GM10847 (cell line): ENCODE results near the gene TXNDC5.

ENCODE experiments used
- POLR2A ChIP-seq: IDR thresholded peaks from 2 replicates; pipeline ENCODE4 v1.6.1; 2011; ENCODE audit not compliant: insufficient read length; ENCODE audit errors: extremely low read depth

TXNDC5 gene

DNA sequence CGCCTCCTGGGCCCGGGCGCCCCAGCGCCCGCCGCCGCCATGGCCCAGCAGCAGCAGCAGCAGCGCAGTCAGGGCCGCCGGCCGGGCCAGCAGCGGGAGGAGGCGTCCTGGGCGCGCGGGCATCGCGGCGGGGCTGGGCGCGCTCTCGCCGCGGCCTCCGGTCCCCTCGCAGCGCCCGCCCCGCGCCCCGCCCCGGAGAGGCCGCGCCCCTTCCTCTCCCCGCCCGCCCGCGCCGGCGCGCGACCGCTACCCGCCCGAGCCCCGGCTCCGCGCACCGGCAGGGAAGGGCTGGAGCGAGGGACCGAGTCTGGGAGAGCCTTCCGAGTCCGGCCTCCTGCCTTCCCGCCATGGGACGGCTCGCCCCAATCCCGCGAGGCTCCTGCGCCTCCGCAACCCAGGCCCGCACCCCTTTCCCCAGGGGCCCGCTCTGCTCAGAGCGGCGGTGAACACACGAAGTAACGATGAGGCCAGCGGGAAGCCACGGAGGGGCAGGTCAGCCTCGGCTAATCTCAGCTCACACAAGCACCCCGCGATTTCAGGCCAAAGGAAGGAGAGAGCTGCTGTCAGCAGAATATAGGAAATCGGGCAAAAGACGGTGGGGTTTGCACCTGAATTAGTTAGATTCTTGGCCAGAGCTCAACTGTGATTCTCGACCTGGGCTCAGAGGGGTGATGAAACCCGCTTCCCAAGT is at the start of gene TXNDC5:
Gene TXNDC5, minus strand, starts transcription at position 135 of the 691 bp plus-strand sequence. Its CDS starts 12 bp downstream, at position 123.
- TF ChIP-seq POLR2A: peak; percentile 89

DNA sequence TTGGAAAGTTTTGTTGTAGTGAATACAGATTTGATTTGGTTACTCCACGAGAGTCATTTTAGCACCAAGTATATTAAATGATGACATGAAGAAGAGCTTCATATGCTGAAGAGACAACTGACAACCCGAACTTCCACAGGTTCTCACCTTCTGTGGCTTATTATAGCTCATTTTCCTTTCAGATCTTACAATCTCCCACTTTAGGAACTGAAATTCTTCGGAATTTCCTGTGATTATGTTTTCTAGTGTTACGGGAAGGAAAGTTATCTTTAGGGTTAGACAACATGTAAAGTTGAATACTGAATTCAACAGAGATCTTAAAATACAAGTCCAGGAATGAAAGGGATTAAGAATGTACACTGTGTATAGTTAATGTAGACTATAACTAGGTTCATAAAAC is 49.6 kb upstream of the TXNDC5 start:
- no peak for TF ChIP-seq POLR2A

DNA sequence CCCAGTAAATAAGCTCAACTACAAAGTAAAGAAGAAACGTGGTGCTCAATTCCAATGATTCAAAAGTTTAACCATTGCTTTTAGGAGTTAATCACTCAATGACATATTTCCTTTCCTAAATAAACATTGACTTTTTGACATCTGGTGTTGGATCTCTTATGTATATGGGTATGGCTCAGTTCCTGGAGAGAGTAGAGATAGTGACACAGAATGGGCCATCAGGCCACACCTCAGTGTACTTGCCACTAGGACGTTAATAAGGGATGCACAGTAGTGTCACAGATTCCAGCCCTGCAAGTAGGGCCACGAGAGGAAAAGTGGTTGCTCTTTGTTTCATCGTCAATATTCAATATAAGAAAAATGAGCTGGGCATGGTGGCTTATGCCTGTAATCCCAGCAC is 48.9 kb upstream of the TXNDC5 start:
- TF ChIP-seq POLR2A: no peak

DNA sequence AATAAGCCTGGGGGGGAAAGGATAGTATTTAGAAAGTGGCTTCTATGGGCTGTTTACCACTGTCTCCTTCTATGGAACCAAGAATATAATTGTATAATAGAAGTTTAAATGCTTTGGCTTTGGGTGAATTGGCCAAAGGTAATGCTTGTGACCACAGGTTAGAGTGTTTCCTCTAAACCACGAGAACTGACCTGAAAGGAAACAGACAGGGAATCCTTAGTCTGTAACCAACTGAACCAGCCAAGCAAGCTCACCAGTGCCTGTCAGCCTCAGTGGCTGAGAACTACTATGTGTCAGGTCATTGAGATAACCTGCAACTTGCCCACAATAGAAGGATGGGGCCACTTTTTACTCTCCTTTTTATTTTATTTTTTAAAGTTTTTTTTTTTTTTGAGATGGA is 47.9 kb upstream of the TXNDC5 start:
- no peak for TF ChIP-seq POLR2A

DNA sequence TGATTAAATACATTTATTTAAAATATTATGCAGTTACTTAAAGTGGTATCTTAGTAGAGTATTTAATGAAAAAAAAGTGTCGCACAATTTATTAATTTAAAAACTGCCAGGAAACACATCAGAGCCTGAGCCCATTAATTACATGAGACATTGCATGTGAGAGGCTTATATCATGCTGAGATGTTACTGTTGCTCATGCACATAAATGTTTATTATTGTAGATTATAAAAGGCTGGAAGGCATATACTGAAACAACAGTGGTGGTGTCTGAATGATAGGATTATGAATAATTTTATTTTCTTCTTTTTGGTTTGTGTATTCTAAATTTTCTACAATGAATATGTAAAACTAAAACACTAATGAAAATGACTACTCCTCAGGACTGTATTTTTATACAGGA is 45.7 kb upstream of the TXNDC5 start:
- TF ChIP-seq POLR2A: no peak

DNA sequence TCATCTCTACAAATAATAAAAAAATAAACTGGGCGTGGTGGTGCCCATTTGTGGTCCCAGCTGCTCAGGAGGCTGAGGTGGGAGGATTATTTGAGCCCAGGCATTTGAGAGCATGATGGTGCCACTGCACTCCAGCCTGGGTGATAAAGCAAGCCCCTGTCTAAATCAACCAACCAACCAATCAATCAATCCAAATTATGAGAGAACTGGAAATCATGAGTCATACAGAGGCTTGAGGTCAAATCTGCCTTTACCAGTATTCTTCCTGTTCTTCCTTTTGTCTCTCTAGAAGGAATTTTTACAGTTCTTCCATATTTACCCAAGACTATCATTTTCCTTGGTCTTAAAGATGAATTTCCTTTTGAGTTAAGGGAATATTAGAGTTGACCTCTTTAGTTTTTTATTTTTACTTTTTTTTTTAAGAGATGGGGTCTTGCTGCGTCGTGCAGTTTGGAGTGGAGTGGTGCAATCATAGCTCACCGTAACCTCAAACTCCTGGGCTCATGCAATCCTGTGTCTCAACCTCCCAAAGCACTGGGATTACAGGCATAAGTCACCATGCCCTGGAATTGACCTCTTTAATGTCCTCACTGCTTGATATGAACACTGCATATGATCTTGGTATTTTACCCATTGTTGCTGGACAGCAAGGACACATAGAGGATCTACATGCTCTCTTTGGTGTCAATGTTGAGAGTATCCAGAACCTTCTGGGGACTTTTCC is 44.1 kb upstream of the TXNDC5 start:
- no peak for TF ChIP-seq POLR2A

DNA sequence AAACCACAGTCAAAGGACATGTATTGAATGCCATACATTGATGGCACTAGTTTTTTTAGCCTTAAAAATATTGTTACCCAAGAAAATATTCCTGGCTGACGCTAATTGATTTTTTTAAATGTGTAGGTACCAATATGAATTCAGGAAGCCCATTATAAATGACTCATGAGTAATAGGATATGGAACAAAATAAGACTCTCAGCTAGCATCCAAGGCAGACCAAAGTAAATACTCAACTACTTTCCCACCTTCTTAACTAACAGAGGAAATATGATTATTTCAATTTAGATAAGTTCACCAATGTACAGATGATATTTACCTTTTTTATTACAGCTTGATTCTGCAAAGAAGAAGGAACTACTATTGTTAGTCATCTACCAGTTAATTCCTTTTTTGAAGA is 43.2 kb upstream of the TXNDC5 start:
- no peak for TF ChIP-seq POLR2A

DNA sequence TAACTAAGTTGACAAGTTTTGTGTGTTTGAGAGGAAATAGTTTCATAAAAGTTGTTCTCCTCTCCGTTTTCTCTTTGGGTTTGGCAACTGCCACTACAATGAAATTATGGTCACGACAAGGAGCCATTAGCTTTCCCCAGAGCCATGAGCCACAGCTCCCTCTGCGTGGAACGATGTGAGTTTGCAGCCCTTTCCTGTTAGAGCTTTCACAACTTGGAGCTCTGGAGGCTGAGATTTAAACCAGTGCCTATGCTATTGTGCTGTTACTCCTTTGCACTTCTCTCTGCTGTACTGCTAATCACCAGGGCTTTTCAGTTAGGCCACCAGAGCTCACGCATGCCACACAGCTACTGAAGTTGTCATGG is 29.3 kb upstream of the TXNDC5 start:
- TF ChIP-seq POLR2A: no peak

DNA sequence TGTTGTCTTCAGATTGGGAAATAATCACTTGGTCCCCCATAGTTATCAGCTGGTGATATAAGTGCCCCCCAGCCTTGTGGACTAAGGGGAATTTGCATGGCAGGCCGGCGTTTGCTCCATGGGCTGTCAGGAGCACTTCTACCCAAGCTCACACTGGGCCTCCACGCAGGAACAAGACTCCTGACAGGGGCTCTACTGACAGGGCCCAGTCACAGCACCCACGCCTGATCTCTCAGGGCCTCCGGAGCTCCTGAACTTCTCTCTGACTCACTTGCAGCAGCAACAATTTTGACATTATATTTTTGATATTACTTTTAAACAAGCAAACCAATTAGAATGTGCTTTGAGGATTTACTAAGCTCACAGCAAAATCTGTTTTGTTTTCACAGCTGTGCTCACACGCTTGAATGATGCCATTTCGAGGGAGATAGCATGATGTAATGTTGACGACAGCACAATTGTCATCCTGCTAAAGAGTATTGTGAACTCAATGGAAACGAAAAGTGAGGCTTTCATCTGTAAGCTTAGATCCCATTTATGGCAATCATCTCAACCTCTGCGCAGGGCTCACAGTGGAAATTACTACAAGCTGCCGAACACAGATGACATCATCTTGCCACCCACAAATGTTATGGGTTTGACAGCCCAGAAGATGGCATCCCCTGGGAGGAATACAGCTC is 28.7 kb upstream of the TXNDC5 start:
- no peak for TF ChIP-seq POLR2A

DNA sequence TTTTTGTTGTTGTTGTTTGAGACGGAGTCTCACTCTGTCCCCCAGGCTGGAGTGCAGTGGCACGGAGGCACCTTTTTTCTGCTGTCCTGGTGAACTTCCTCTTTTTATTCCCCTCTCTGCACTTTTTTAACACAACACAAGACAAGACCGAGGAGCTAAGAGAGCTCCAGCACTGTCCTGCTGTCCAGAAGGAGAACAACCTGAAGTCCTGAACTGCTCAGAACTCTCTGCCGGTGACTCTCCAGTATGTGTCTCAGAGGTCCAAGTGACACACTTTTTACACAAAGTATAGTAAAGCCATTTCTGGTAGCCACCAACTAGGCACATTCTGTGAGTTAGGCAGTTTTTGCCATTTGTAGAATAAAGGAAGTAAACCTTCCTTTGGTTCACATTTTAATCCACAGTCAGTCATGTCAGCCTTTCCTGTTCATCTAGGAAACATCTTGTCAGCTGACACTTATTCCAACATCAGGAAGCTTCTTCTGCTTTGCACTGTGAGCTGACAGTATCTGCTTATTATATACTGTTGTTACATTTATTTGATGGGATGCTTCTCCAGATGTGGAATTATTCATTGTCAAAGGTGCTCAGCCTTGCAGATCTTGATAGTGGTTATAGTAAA is 28.1 kb upstream of the TXNDC5 start:
- no peak for TF ChIP-seq POLR2A

DNA sequence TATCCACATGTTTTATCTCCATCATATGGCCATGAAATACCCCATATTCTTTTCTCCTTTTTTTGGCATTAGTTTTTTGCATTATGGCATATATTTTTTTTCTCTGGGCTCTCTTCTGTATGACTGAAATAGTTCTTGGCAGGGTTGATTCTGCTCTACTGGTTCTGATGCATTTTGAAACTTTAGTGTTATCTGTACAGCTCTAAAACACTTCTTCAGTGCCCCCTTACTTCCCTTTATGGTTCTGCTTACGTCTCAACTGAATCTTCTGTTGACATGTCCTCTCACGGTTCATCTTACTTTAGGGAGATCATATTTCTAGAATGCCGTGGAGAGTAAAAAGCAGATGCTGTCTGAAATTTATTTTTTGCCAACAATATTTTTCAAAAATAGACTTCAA is 23.2 kb upstream of the TXNDC5 start:
- no peak for TF ChIP-seq POLR2A

DNA sequence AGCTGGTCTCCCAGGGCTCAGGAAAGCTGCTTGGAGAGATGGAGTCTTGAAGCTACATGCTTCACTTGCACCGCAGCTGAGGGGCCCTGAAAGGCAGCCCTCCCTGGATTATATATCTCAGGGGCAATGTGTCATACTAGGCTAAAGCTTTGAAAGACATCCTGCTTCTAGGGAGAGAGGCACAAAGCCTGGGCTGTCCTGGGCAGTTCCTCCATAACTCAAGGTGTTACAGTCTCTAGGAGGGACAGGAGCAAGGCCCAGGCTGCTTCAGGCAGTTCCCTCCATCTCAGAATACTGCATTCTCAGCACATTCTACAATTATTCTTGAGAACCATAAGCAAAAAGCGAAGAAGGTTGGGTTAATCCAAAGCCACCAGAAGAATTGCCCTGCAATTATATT is 22.0 kb upstream of the TXNDC5 start:
- TF ChIP-seq POLR2A: no peak

DNA sequence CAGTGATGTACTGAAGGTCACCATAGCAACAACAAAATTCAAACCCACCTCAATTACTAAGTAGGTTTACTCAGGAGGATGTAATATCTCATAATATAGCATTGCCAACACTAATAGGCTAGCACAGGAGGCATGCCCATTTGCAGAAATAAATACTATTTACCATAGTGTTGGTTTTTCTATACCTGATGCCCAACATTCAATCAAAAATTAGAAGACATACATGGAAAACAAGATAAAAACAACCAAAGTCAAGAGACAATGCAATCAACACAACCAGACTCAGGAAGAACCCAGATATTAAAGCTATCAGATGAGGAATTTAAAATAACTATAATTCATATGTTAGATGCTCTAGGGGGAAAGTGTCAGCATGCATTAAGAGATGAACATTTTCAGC is 14.3 kb upstream of the TXNDC5 start:
- TF ChIP-seq POLR2A: no peak

DNA sequence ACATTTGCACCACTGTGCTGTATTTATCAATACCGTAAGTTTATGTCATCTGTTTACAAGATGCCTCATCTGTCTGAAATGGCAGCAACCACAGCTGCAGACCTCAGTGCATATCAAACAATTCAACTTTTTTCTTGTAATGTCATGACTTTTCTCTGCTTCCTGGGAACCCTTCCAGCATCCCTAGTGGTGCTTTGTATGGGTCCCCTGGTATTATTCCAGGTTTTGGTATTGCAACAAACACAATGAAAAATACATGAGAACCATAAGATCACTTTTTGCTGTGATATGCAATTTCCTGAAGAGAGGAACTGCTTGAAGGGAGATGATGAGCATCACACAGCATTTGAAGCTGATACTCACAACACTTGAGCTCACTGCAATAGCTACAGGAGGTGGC is 12.0 kb upstream of the TXNDC5 start:
- no peak for TF ChIP-seq POLR2A

DNA sequence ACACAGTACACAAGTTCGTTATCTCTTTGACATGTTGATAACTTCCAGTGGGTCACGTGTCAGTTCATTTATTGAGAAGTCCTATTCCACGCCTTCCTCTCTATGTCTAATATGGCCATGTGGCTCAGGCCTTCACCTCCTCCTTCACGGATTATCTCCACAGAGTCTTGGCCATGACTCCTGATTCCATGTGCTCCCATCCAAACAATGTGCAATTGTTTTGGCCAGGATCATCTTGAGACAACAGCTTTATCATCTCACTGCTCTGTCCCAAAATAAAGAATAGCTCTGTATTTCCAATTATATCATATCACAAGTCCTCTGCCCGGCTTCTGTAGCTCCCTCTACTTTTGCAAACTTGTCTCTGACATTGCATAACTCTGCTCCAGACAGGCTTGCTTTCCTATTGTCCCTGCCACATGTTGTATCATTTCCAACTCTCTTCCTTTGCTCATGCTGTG is 11.1 kb upstream of the TXNDC5 start:
- TF ChIP-seq POLR2A: no peak

DNA sequence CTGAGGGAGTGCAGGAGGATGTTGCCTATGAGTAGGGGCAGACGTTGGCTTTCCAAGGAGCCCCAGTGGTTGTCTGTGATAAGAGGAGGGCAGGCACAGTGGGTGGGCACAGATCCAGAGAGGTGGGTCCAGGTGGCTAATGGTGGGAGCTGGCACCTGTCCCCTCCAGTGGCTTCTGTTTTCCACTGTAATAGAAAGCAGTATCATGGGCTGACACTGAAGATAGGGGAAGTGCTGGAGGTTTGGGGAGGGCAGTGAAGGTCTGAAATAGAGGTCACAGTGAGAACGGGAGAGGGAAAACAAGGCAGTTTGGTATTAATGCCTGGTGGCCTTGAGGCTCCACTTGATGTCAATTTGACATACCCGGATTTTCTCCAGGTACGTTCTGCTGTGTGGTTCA is 10.5 kb upstream of the TXNDC5 start:
- no peak for TF ChIP-seq POLR2A
